WTC11 (cell line): Measurements from ENCODE around the gene PSMF1. TPM values are rescaled to one million over a fixed set of nuclear protein-coding genes. Genes with fewer than 3 reads are reported as not detected.

Experiments used
- ATAC-seq: fragments of 200-7000 bp; cut with Tn5 transposase; 2 replicates; pipeline ENCODE4 v1.10.0; 2021; ENCODE audit warnings: mild to moderate bottlenecking, moderate library complexity
- CTCF ChIA-PET: fragments of 300-600 bp; sonication (Branson Sonifier 250); formaldehyde crosslinking; loops from one replicate; lab custom pipeline; 2021; ENCODE audit warnings: antibody characterized with exemption; lab: Charles Lee
- POLR2A ChIA-PET: fragments of 350-600 bp; sonication (Branson Sonifier 250); formaldehyde crosslinking; loops from one replicate; lab custom pipeline; 2021; ENCODE audit warnings: antibody characterized with exemption; lab: Charles Lee
- DNase-seq: peaks from one replicate; pipeline ENCODE4 v3.0.0; 2021; ENCODE audit warnings: low spot score
- H3K27ac Mint-ChIP-seq: 2 replicates; pipeline ENCODE4 v1.8.0; 2021; ENCODE audit warnings: mixed read lengths
- H3K27me3 Mint-ChIP-seq: 2 replicates; pipeline ENCODE4 v1.8.0; 2021; ENCODE audit warnings: low read depth, mild to moderate bottlenecking, moderate library complexity, mixed read lengths
- H3K36me3 Mint-ChIP-seq: 2 replicates; pipeline ENCODE4 v1.8.0; 2021; ENCODE audit warnings: mixed read lengths
- H3K4me1 Mint-ChIP-seq: 2 replicates; pipeline ENCODE4 v1.8.0; 2022; ENCODE audit warnings: mixed read lengths
- H3K4me3 Mint-ChIP-seq: 2 replicates; pipeline ENCODE4 v1.8.0; 2021; ENCODE audit warnings: mild to moderate bottlenecking, moderate library complexity, mixed read lengths
- H3K9me3 Mint-ChIP-seq: 2 replicates; pipeline ENCODE4 v1.8.0; 2021; ENCODE audit warnings: mixed read lengths
- CREM ChIP-seq: sonication (generic); formaldehyde crosslinking; IDR thresholded peaks from 2 replicates; pipeline ENCODE4 v1.8.1; 2022; ENCODE audit warnings: mild to moderate bottlenecking, missing genetic modification reagents, moderate library complexity
- ESRRA ChIP-seq: sonication (generic); formaldehyde crosslinking; IDR thresholded peaks from 2 replicates; pipeline ENCODE4 v1.8.1; 2022; ENCODE audit warnings: mild to moderate bottlenecking, missing genetic modification reagents, borderline replicate concordance
- FOXJ3 ChIP-seq: sonication (generic); formaldehyde crosslinking; IDR thresholded peaks from 2 replicates; pipeline ENCODE4 v1.9.0; 2021; ENCODE audit warnings: missing genetic modification reagents, mild to moderate bottlenecking, borderline replicate concordance
- GABPB1 ChIP-seq: sonication (generic); formaldehyde crosslinking; IDR thresholded peaks from 2 replicates; pipeline ENCODE4 v1.8.1; 2023; ENCODE audit warnings: mild to moderate bottlenecking, missing genetic modification reagents
- HMGA2 ChIP-seq: fragments of 250-450 bp; sonication (Bioruptor Pico); IDR thresholded peaks from 2 replicates; pipeline ENCODE4 v1.4.0; 2021; ENCODE audit warnings: mild to moderate bottlenecking, moderate library complexity
- IRF2 ChIP-seq: sonication (generic); formaldehyde crosslinking; IDR thresholded peaks from 2 replicates; pipeline ENCODE4 v1.8.0; 2022; ENCODE audit warnings: low read depth, missing genetic modification reagents, borderline replicate concordance
- NR3C1 ChIP-seq: sonication (generic); formaldehyde crosslinking; conservative IDR thresholded peaks from 2 replicates; pipeline ENCODE4 v1.8.1; 2023; ENCODE audit warnings: low read depth, mild to moderate bottlenecking, missing genetic modification reagents
- OVOL2 ChIP-seq: fragments of 250-450 bp; sonication (Bioruptor Pico); IDR thresholded peaks from 2 replicates; pipeline ENCODE4 v1.9.0; 2021; ENCODE audit warnings: mild to moderate bottlenecking, borderline replicate concordance
- PRDM15 ChIP-seq: sonication (generic); formaldehyde crosslinking; IDR thresholded peaks from 2 replicates; pipeline ENCODE4 v1.8.0; 2022; ENCODE audit warnings: missing genetic modification reagents
- PRRX2 ChIP-seq: fragments of 250-450 bp; sonication (Bioruptor Pico); IDR thresholded peaks from 2 replicates; pipeline ENCODE4 v1.8.0; 2021; ENCODE audit warnings: mild to moderate bottlenecking
- SP1 ChIP-seq: sonication (generic); formaldehyde crosslinking; conservative IDR thresholded peaks from 2 replicates; pipeline ENCODE4 v1.8.1; 2022; ENCODE audit warnings: missing genetic modification reagents
- ZBTB21 ChIP-seq: sonication (generic); formaldehyde crosslinking; IDR thresholded peaks from 2 replicates; pipeline ENCODE4 v1.8.1; 2023; ENCODE audit warnings: mild to moderate bottlenecking, missing genetic modification reagents, borderline replicate concordance
- ZNF219 ChIP-seq: sonication (generic); formaldehyde crosslinking; IDR thresholded peaks from 2 replicates; pipeline ENCODE4 v1.8.0; 2023; ENCODE audit warnings: missing genetic modification reagents, mild to moderate bottlenecking, borderline replicate concordance
- ZNF232 ChIP-seq: sonication (generic); formaldehyde crosslinking; IDR thresholded peaks from 2 replicates; pipeline ENCODE4 v1.8.0; 2022; ENCODE audit warnings: mild to moderate bottlenecking, missing genetic modification reagents
- ZNF423 ChIP-seq: fragments of 250-450 bp; sonication (Bioruptor Pico); IDR thresholded peaks from 2 replicates; pipeline ENCODE4 v2.1.2; 2022; ENCODE audit warnings: mild to moderate bottlenecking, moderate library complexity
- ZNF425 ChIP-seq: fragments of 250-450 bp; sonication (Bioruptor Pico); conservative IDR thresholded peaks from 2 replicates; pipeline ENCODE4 v1.9.0; 2021; ENCODE audit warnings: mild to moderate bottlenecking
- ZNF512 ChIP-seq: sonication (generic); formaldehyde crosslinking; IDR thresholded peaks from 2 replicates; pipeline ENCODE4 v1.8.1; 2022; ENCODE audit warnings: missing genetic modification reagents, borderline replicate concordance
- ZSCAN18 ChIP-seq: fragments of 250-450 bp; sonication (Bioruptor Pico); IDR thresholded peaks from 2 replicates; pipeline ENCODE4 v2.1.2; 2022; ENCODE audit warnings: mild to moderate bottlenecking, moderate library complexity
- total RNA-seq: library from RNA; stranded (reverse); gene quantifications from 3 replicates; pipeline ENCODE4 v1.2.3, GENCODE V29; 2021

Gene PSMF1
- total RNA-seq, 1 experiment from 2014 or later, result 113 TPM

- peaks cover 2% of the 10 kb centered on the region; the same call in 1 of the 2 replicates for H3K27me3 Mint-ChIP-seq
- ATAC-seq (no peak), DNase-seq (no peak)
- H3K4me3 Mint-ChIP-seq, result no peak overlapping the region
- H3K9me3 Mint-ChIP-seq, result no peaks in the 10 kb centered on the region
- peaks cover 34% of the 10 kb centered on the region for H3K36me3 Mint-ChIP-seq
- peaks cover 34% of the 10 kb centered on the region for H3K4me1 Mint-ChIP-seq
- no peak overlapping the region for H3K27ac Mint-ChIP-seq
- POLR2A ChIA-PET, result no interaction called here
- TF ChIP-seq GABPB1 (CRISPR knock-in tag) (peak; percentile 74; the same call in 1 of the 2 replicates), NR3C1 (CRISPR knock-in tag) (no peak)
- CTCF ChIA-PET, result interaction anchor here (1.5 kb wide), 1 partner anchor 14 kb away, joined by 5 read pairs; no protein-coding TSS in a partner anchor
Measured at GRCh38 chr20:1122388-1123315, 4.2 kb downstream of the PSMF1 start.

- ChIA-PET CTCF (no interaction called here), POLR2A (no interaction called here)
- DNase-seq (no peak), ATAC-seq (no peak)
- peaks cover 29% of the 10 kb centered on the region for H3K4me1 Mint-ChIP-seq
- no peaks in the 10 kb centered on the region for H3K9me3 Mint-ChIP-seq
- H3K27me3 Mint-ChIP-seq, result no peaks in the 10 kb centered on the region
- H3K36me3 Mint-ChIP-seq, result peaks cover 41% of the 10 kb centered on the region
- TF ChIP-seq ZNF423 (no peak), HMGA2 (no peak), ZBTB21 (no peak), ZNF512 (CRISPR knock-in tag) (no peak), ZNF232 (no peak), SP1 (CRISPR knock-in tag) (no peak), PRRX2 (CRISPR knock-in tag) (no peak), ESRRA (CRISPR knock-in tag) (no peak), PRDM15 (no peak), CREM (CRISPR knock-in tag) (no peak), FOXJ3 (CRISPR knock-in tag) (no peak), ZNF425 (no peak), ZSCAN18 (CRISPR knock-in tag) (no peak), OVOL2 (no peak), ZNF219 (no peak), IRF2 (CRISPR knock-in tag) (no peak)
- H3K4me3 Mint-ChIP-seq, result no peak overlapping the region
- no peak overlapping the region for H3K27ac Mint-ChIP-seq
Measured at GRCh38 chr20:1123666-1124065, 5.3 kb downstream of the PSMF1 start.
